ENCODE measurements around the gene AGAP3. TPM values are rescaled to one million over a fixed set of nuclear protein-coding genes. Genes with fewer than 3 reads are reported as not detected.

The AGAP3 gene
- 64.6 and 79.7 TPM in 2 replicates for total RNA-seq

DNA sequence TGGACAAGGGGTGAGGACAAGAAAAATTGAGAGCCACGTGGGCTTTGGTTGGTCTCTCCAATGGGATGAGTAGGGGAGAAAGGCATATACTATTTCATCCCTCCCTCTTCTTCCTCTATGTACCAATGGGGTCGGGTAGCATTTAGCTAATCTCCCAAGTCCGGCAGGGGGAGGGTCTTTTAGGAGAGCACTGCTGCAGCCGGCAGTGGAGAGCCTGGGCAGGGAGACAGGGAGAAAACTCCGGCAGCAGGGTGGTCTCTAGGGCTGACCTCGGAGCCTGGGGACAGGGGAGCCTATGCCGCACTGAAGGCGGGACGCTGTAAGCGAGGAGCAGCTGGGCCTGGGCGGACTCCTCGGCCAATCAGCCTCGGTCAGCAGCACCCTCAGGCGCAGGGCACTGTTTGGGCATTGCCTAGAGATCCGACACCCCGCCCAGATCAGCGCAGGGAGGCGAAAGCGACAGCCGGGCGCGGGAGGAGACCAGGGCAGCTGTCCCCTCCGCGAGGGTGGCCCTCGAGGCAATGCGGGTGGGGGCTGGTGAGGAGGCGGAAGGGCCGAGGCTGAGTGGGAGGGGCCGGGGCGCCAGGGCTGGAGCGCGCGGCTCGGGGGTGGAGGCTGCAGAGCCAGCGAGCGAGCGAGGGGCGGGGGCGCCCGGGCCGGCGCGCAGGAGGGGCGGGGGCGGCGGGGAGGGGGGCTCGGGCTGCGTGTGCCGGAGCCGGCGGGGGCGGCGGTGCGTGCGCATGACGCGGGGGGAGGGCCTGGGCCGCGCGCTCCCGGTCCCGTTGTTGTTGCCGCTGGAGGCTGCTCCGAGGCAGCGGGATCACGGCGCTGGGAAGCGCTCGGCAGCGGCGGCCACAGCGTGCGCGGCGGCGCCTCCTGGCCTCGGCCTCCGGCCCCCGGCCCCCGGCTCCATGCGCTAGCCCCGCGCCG lies at the start of gene AGAP3:
AGAP3 (plus strand) TSS at position 785 of the 930 bp plus-strand sequence. CDS start 267 bp downstream, outside the sequence.

GRCh38 chr7:151047976-151048815 lies 38.1 kb upstream of the AGAP3 start, which contains the start of gene ASIC3:
TSS of gene ASIC3 (plus strand) at chr7:151048531. CDS start at chr7:151048886, 355 bp downstream.

DNA sequence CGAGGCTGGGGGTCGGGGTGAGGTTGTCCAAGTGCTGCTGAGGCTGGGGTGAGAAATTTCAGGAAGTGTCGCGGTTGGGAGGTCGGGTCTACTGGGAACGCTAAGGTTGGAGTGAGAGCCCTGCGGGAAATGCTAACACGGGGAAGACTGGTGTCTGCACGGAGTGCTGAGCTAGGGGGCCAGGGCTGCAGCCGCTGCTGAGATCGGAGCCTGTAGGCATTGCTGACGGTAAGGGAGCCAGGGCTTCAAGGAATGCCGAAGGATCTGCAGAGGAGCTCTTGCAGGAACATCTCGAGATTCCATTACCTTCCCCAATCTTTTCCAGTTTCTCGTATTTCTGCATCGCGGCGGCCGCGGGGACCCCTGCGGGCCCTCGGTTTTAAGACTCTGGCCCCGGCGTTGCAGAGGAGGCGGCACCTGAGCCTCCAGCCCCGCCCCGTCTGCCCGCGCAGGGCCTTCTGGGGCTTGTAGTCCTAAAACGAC lies 28.7 kb upstream of the AGAP3 start, which contains the start of gene CDK5:
CDK5 (minus strand) TSS at position 392 of the 483 bp plus-strand sequence; CDS start at position 343, 49 bp downstream.

GRCh38 chr7:151059367-151060112 lies 26.7 kb upstream of the AGAP3 start, which contains the start of gene SLC4A2:
TSS of gene SLC4A2 (plus strand) at chr7:151059589. CDS start at chr7:151061988, 2,399 bp downstream.

GRCh38 chr7:151080522-151081169 lies 5.6 kb upstream of the AGAP3 start, which contains the start of gene FASTK:
TSS of gene FASTK (minus strand) at chr7:151080809. CDS start at chr7:151080766, 43 bp downstream.

DNA sequence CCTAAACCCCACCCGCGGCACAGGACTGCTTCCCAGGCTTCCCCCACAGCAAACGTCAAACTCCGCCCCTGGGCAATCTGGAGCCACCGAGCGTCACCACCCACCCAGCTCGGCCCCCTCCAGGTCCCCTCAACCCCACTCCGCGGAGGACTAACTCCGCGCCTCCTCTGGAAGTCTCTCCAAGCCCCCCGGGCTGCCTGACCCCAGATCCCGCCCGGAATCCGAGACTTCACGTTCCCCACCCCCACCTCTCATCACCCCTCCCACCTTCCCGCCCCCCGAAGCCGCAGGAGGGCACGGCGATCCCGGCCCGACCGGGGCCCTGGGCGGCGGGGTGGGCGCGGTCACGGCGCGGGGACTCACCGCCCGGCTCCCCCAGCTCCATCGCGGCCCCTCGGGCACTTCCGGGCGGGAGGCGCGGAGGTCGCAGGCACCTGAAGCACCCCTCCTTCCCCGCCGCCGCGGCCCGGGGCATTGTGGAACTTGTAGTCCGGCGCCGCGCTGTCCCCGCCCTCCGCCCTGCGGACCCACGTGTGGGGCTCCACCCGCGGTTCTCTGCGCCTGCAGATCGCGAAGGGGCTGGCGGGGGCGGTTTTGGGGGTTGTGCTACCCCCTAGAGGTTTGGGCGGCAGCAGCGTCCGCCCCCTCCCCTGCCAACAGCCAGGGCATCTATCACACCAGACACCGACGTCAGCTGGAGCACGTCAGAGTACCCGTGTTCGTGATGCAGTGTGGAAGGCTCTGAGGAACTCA lies 3.0 kb upstream of the AGAP3 start, which contains the start of gene TMUB1:
TMUB1 (minus strand) TSS at position 423 of the 753 bp plus-strand sequence. CDS start 930 bp downstream, outside the sequence.

GRCh38 chr7:151167197-151167961 lies 81.1 kb downstream of the AGAP3 start, which contains the start of gene GBX1:
TSS of gene GBX1 (minus strand) at chr7:151167694. CDS start at chr7:151167548, 146 bp downstream.

DNA sequence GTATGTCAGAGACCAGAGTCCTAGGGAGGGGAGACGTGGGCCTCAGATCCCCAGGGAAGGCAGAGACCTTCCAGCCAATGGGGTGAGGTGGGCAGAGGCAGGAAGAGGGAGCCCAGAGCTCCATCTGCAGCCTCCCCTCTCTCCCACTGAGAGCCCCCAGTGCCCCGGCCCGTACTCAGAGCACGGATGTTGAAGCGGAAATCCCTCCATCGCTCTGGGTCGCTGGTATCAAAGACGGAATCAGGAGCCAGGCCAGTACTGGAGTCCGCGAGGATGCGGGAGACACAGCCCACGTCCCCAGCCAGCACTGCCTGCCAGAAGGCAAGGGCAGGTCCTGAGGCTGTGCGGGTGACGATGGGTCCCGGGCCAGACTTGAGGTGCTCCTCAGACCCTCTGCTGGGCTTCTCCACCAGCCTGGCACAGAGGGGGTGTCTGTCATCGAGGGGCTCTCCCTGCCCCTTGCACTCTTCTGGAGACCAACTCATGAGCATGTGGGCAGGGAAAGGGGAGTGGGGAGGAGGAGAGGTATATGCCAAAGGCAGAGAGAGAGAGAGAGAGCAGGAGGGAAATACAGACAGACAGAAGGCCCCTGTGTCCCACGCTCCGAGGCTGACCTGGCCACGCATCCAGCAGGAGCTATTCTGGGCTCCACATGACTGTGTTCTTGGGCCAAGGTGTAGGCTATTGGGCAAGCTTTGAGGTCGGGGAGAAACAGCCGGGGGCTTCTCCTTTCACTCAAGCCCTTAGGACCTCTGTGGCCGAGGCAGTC lies 100.5 kb downstream of the AGAP3 start, which contains the start of gene ASB10:
ASB10 (minus strand) TSS at position 611 of the 769 bp plus-strand sequence; CDS start at position 491, 120 bp downstream.

Other genes with a start within 250 kb of the AGAP3 start
- gene AOC1, start 234.0 kb upstream of the AGAP3 start, total RNA-seq, result not detected in 2 replicates
- gene KCNH2, start 108.2 kb upstream of the AGAP3 start, total RNA-seq, result not detected in 2 replicates
- 1.8 and 3.7 TPM in 2 replicates for gene NOS3, start 95.5 kb upstream of the AGAP3 start, total RNA-seq
- 0.04 and 0.08 TPM in 2 replicates for gene ATG9B, start 62.0 kb upstream of the AGAP3 start, total RNA-seq
- 53.4 and 60.7 TPM in 2 replicates for gene ABCB8, start 58.0 kb upstream of the AGAP3 start, total RNA-seq
- 1.8 TPM in 1 of 2 replicates, not detected in the other for gene ASIC3, start 37.9 kb upstream of the AGAP3 start, total RNA-seq
- gene CDK5, start 28.6 kb upstream of the AGAP3 start, total RNA-seq, result 10.3 and 12.2 TPM in 2 replicates
- 31.7 and 54.8 TPM in 2 replicates for gene SLC4A2, start 26.9 kb upstream of the AGAP3 start, total RNA-seq
- 55.7 and 59.6 TPM in 2 replicates for gene FASTK, start 5.7 kb upstream of the AGAP3 start, total RNA-seq
- gene TMUB1, start 3.0 kb upstream of the AGAP3 start, total RNA-seq, result 61.8 and 62.5 TPM in 2 replicates
- not detected in 2 replicates for gene GBX1, start 81.2 kb downstream of the AGAP3 start, total RNA-seq
- not detected in 2 replicates for gene ASB10, start 100.8 kb downstream of the AGAP3 start, total RNA-seq
- gene H2BK1, start 124.0 kb downstream of the AGAP3 start, total RNA-seq, result not detected in 2 replicates
- gene ABCF2, start 140.7 kb downstream of the AGAP3 start, total RNA-seq, result 44.9 and 69.0 TPM in 2 replicates
- 34.4 and 41.7 TPM in 2 replicates for gene CHPF2, start 146.0 kb downstream of the AGAP3 start, total RNA-seq
- 7.8 and 8.8 TPM in 2 replicates for gene SMARCD3, start 162.2 kb downstream of the AGAP3 start, total RNA-seq

All from hair follicular keratinocyte (primary cell).